Activated naive CD4-positive, alpha-beta T cell treated with anti-CD3 and anti-CD28 coated beads for 36 hours (primary cell): Measurements from ENCODE around the gene SCYL3. TPM values are rescaled to one million over a fixed set of nuclear protein-coding genes. Genes with fewer than 3 reads are reported as not detected.
A peak's percentile ranks its signal among the peaks of the same experiment; 100 is the strongest.
"Not testable (repeated sequence)": the region's sequence is repeated elsewhere in the genome, so short reads cannot be mapped to it uniquely, and the experiment has no call there.

ENCODE experiments used
- CTCF ChIA-PET: fragments of 350-600 bp; sonication (Branson Sonifier 250); formaldehyde crosslinking; loops from one replicate; lab custom pipeline; 2021; ENCODE audit warnings: antibody characterized with exemption; lab: Charles Lee
- DNase-seq: peaks from one replicate; pipeline ENCODE4 v3.0.0-alpha.2; 2020
- H3K27ac Mint-ChIP-seq: one replicate; pipeline ENCODE4 v1.8.0; 2021; ENCODE audit warnings: mild to moderate bottlenecking, mixed read lengths
- H3K27me3 Mint-ChIP-seq: one replicate; pipeline ENCODE4 v1.8.0; 2021; ENCODE audit warnings: low read depth, mixed read lengths
- H3K36me3 Mint-ChIP-seq: one replicate; pipeline ENCODE4 v1.8.0; 2021; ENCODE audit warnings: low read depth, mixed read lengths
- H3K4me1 Mint-ChIP-seq: one replicate; pipeline ENCODE4 v1.8.0; 2021; ENCODE audit warnings: low read depth, mixed read lengths
- H3K4me3 Mint-ChIP-seq: one replicate; pipeline ENCODE4 v1.8.0; 2021; ENCODE audit warnings: mild to moderate bottlenecking, moderate library complexity, mixed read lengths
- H3K9me3 Mint-ChIP-seq: one replicate; pipeline ENCODE4 v1.8.0; 2021; ENCODE audit warnings: mixed read lengths
- intact Hi-C: fragments of 100-400 bp; cut with micrococcal nuclease; formaldehyde crosslinking; loops from one replicate; pipeline ENCODE4 v1.15.1; 2023
- total RNA-seq, 2 experiments: library from RNA; stranded (reverse); gene quantifications; one replicate each; pipeline ENCODE4 v1.2.3, GENCODE V29; 2021

SCYL3 gene
- total RNA-seq, 2 experiments from 2014 or later: 8.8 TPM

- Mint-ChIP-seq H3K9me3 (no peaks in the 10 kb centered on the region), H3K27me3 (no peaks in the 10 kb centered on the region), H3K36me3 (no peaks in the 10 kb centered on the region), H3K4me1 (peaks cover 2% of the 10 kb centered on the region), H3K27ac (no peak overlapping the region), H3K4me3 (no peak overlapping the region)
- CTCF ChIA-PET: interaction anchor here (2.6 kb wide), 1 partner anchor 7 kb away, joined by 8 read pairs; no protein-coding TSS in a partner anchor
- intact Hi-C loops: no loop called here
- DNase-seq: no peak
These were observed 27.4 kb upstream of the SCYL3 start for GRCh38 chr1:169921080-169921479.

DNA sequence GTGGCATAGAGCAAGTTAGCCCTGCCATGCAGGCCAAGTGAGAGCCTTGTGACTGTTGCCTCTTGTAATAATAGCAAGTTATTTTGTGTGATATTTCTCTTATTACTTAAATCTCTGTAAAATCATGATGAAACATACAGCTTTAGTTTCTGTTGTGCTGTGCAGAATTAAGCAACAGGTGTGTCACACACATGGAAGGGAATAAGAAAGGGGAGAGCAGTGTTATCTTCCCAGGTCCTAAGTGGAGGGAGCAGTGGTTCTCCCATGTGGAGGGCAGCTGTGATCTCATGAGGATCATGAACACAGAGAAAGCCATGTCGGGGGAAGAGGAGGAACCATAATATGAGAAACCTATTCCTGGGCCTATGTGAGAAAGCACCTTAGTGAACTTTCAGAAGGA lies 25.2 kb upstream of the SCYL3 start:
- no peak overlapping the region for H3K4me3 Mint-ChIP-seq
- DNase-seq: no peak
- H3K27ac Mint-ChIP-seq: no peak overlapping the region
- H3K4me1 Mint-ChIP-seq: peaks cover 7% of the 10 kb centered on the region
- H3K9me3 Mint-ChIP-seq: no peaks in the 10 kb centered on the region
- intact Hi-C loops: no loop called here
- CTCF ChIA-PET: interaction anchor here (1.6 to 2.6 kb wide), 2 partner anchors 10 to 27 kb away, joined by 4 to 8 read pairs; no protein-coding TSS in a partner anchor
- H3K27me3 Mint-ChIP-seq: no peaks in the 10 kb centered on the region
- no peaks in the 10 kb centered on the region for H3K36me3 Mint-ChIP-seq

- not testable (repeated sequence) for H3K27ac Mint-ChIP-seq, H3K4me3 Mint-ChIP-seq
These were observed 24.5 kb upstream of the SCYL3 start for GRCh38 chr1:169918220-169918619.

DNA sequence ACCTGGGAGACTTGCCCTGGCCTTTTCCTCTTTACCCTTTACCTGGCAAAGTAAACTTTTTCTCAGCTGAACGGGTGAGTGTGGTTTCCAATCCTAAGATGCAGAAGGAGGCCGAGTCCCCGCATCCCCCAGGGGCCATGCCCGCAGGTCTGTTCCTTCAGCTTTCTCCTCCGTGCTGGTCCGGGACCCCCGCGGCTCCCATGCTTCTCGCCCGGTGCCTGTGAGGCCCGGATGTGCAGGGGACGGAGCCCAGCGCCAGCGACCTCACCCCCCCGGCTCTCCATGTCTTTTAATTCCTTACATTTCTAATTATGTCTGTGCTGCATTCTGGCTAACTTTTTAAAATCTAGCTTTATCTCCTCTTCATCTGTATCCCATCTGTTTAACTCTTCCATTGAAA lies 21.5 kb upstream of the SCYL3 start:
- H3K4me1 Mint-ChIP-seq: peaks cover 7% of the 10 kb centered on the region
- CTCF ChIA-PET: no interaction called here
- intact Hi-C loops: no loop called here
- H3K36me3 Mint-ChIP-seq: no peaks in the 10 kb centered on the region
- no peak overlapping the region for H3K27ac Mint-ChIP-seq
- no peak overlapping the region for H3K4me3 Mint-ChIP-seq
- no peak for DNase-seq
- H3K9me3 Mint-ChIP-seq: peaks cover 4% of the 10 kb centered on the region
- no peaks in the 10 kb centered on the region for H3K27me3 Mint-ChIP-seq

More at GRCh38 chr1:169918220-169918619, 24.5 kb upstream of the SCYL3 start:
- H3K27me3 Mint-ChIP-seq, H3K36me3 Mint-ChIP-seq, intact Hi-C loops, H3K9me3 Mint-ChIP-seq, DNase-seq, H3K4me1 Mint-ChIP-seq: not testable (repeated sequence)
- CTCF ChIA-PET: interaction anchor here (1.0 to 2.6 kb wide), 2 partner anchors 10 to 11 kb away, joined by 3 to 8 read pairs; no protein-coding TSS in a partner anchor

DNA sequence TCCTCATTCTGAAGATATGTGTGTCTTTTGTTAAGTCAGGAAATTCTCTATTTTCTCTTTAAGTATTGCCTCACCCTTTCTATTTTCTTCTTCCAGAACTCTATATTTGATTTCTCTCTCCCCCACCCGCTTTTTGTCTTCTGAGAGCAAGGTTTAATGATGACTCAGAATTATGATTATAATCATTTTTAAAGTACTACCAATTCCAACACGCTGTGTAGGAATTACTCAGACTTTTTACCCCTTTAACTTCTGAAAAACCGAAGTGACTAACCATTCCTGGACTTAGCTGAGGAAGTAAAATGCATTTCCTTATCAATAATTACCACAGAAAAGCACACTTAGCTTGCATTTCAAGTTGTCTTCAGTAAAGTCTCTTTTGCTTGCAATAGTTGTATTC lies 20.8 kb upstream of the SCYL3 start:
- DNase-seq: no peak
- Mint-ChIP-seq H3K27me3 (no peaks in the 10 kb centered on the region), H3K27ac (no peak overlapping the region), H3K9me3 (peaks cover 4% of the 10 kb centered on the region), H3K4me3 (no peak overlapping the region), H3K4me1 (peaks cover 7% of the 10 kb centered on the region), H3K36me3 (no peaks in the 10 kb centered on the region)
- CTCF ChIA-PET: no interaction called here
- intact Hi-C loops: no loop called here

GRCh38 chr1:169909499-169909898 lies 15.8 kb upstream of the SCYL3 start:
- Mint-ChIP-seq H3K27ac (no peak overlapping the region), H3K4me3 (no peak overlapping the region), H3K27me3 (no peaks in the 10 kb centered on the region), H3K9me3 (peaks cover 7% of the 10 kb centered on the region), H3K4me1 (peaks cover 4% of the 10 kb centered on the region), H3K36me3 (no peaks in the 10 kb centered on the region)
- intact Hi-C loops: loop anchor here (2.0 kb wide), 1 partner anchor 15 kb away; no protein-coding TSS in a partner anchor
- CTCF ChIA-PET: no interaction called here
- DNase-seq: no peak

DNA sequence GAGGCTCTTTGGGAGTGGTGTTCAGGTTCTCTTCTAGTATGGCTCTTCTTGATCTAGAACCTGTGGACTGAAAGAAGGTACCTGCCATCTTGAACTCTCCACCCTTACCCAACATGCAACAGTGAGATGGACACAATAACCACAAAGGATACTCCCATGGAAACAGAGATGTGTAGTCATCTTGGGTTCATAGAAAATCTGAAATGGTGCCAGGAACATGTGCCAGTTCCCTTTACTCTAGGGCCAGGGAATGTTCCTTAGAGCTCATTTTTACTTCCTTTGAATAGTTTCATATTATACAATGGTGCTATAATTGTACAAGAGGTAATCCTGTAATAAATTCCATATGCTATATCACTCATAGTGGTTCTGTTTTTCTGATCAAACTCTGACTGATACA lies 13.2 kb upstream of the SCYL3 start:
- CTCF ChIA-PET: interaction anchor here (0.7 kb wide), 1 partner anchor 45 kb away, joined by 3 read pairs; no protein-coding TSS in a partner anchor
- peaks cover 20% of the 10 kb centered on the region for H3K4me1 Mint-ChIP-seq
- no peak overlapping the region for H3K27ac Mint-ChIP-seq
- H3K27me3 Mint-ChIP-seq: no peaks in the 10 kb centered on the region
- no peak overlapping the region for H3K4me3 Mint-ChIP-seq
- no peak for DNase-seq
- H3K36me3 Mint-ChIP-seq: no peaks in the 10 kb centered on the region
- intact Hi-C loops: no loop called here
- H3K9me3 Mint-ChIP-seq: peaks cover 5% of the 10 kb centered on the region

DNA sequence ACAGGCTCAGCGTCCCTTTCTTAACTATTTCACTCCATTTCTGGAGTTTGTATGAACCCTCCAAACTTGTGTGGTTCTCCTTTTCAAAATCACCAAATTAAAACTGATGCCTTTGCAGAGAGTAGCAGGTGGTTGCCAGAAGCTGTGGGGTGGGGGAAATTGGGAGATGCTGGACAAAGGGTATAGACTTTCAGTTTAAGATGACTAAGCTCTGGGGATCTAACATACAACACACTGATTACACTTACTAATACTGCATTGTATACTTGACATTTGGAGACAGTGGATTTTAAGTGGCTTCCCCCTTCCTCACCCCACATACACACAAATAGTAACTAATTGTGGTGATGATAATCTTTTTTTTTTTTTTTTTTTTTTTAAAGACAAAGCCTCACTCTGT lies 11.1 kb upstream of the SCYL3 start:
- H3K27me3 Mint-ChIP-seq: no peaks in the 10 kb centered on the region
- CTCF ChIA-PET: no interaction called here
- H3K4me3 Mint-ChIP-seq: no peak overlapping the region
- no peaks in the 10 kb centered on the region for H3K36me3 Mint-ChIP-seq
- H3K27ac Mint-ChIP-seq: no peak overlapping the region
- H3K4me1 Mint-ChIP-seq: peaks cover 20% of the 10 kb centered on the region
- H3K9me3 Mint-ChIP-seq: peaks cover 3% of the 10 kb centered on the region
- intact Hi-C loops: no loop called here
- no peak for DNase-seq

DNA sequence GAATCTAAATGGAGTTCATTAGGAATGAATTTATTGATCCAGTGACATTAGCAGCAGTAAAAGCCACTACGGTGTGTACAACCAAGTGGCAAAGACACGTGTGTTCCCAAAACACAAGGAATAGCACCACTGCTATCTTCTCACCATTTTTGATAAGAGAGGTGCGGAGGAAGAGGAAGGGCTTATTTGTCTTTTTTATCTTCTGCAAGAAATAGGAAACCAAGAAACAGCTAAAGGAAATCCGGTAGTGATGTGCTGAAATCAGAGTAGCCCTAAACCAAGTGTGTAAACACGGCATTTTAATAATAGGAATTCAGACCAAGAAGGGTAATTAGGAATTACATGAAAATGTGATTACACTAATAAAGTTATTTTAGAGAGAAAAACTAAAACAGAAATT lies 9.1 kb upstream of the SCYL3 start:
- H3K36me3 Mint-ChIP-seq: no peaks in the 10 kb centered on the region
- peak overlapping the region; percentile 19 for H3K27ac Mint-ChIP-seq
- no peak overlapping the region for H3K4me3 Mint-ChIP-seq
- CTCF ChIA-PET: no interaction called here
- H3K4me1 Mint-ChIP-seq: peaks cover 17% of the 10 kb centered on the region
- intact Hi-C loops: no loop called here
- H3K27me3 Mint-ChIP-seq: no peaks in the 10 kb centered on the region
- DNase-seq: no peak
- H3K9me3 Mint-ChIP-seq: peaks cover 3% of the 10 kb centered on the region

DNA sequence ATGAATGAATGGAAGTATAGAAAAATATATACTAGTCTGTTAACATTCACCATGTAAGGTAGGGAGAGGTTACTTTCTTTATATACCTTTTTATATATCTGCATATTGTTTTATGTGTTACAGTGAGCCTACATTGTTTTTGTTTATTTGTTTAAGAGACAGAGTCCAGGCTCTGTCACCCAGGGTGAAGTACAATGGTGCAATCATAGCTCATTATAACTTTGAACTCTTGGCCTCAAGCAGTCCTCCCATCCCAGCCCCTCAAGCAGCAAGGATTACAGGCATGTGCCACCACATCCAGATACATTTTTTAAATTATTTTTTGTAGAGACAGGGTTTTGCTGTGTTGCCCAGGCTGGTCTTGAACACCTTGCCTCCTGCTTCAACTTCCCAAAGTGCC lies 7.4 kb upstream of the SCYL3 start:
- DNase-seq: no peak
- Mint-ChIP-seq H3K4me3 (no peak overlapping the region), H3K4me1 (peaks cover 17% of the 10 kb centered on the region), H3K9me3 (peaks cover 3% of the 10 kb centered on the region), H3K36me3 (no peaks in the 10 kb centered on the region), H3K27ac (no peak overlapping the region), H3K27me3 (no peaks in the 10 kb centered on the region)
- CTCF ChIA-PET: no interaction called here
- intact Hi-C loops: no loop called here

DNA sequence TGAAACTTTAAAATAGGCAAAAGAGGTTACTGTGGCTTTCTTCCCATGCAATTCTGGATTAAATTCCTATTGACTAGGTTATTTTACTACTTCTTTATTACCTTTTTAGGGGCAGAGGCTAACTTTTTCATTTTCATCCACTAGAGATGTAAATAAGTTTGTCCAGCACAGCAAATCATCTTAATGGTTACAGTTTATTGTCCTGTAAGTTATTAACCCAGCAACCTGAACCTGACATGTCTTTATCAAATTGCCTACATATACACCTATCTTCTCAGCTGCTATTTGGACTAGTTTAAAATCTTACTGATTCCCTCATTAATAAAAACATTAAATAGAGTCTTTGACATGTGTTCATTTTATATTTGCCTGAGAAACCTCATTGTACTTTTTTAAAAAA lies 6.9 kb upstream of the SCYL3 start:
- peaks cover 17% of the 10 kb centered on the region for H3K4me1 Mint-ChIP-seq

DNA sequence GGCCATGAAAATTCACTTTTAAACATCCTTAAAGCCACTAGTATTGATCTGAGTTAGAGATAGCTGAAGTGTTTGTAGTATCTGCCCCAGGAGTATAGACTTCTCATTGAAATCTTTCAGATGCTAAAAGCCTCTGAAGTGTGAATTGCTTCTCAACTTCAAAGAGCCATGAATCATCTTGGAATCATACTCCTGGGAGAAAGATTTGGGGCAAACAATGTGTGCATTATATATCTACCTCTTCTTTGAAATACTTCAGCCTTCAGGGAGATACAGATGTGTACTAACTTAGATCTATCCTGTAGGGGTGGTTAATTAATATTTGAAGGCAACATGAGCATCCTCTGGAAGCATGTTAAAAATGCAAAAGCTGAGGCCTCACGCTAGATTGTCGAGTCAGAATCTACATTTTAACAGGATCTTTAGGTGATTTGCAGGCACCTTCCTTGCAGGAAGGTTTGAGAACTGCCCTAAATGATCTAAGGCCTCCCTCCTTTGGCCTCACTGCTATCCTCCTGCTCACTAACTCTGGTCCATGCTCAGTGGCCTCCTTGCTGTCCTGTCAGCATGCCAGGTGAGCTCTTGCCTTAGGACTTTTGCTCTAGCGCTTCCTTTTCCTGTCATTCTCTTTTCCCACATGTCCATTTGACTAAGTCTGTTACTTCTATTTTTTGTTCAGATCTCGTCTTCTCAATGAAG lies 6.0 kb upstream of the SCYL3 start:
- intact Hi-C loops: loop anchor here (10.0 kb wide), 2 partner anchors 1495 to 1965 kb away; partner anchors contain the start of genes DCAF6 and MPC2
- CTCF ChIA-PET: no interaction called here

More for the DNA sequence above, 6.9 kb upstream of the SCYL3 start:
- Mint-ChIP-seq H3K27me3 (no peaks in the 10 kb centered on the region), H3K27ac (no peak overlapping the region), H3K9me3 (no peaks in the 10 kb centered on the region), H3K4me3 (no peak overlapping the region), H3K36me3 (no peaks in the 10 kb centered on the region)
- no peak for DNase-seq
- CTCF ChIA-PET: no interaction called here
- intact Hi-C loops: no loop called here

DNA sequence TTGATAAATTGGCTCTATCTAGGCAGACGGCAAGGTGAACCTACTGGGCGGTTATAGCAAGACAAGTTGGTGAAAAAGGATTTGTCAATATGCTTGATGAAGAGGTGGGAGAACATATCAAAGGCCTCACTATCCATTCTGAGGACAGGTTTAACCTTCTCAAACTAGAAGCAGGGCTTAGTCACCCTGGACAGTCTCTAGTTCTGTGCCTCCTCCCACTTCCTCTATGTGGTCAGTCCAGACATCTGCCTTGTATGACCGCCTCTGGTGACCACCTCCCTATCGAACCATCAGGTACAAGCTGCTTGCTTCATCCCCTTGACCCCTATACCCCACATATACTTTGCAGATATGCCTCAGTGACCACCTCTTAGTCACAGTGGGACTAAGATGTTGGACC lies 2.3 kb upstream of the SCYL3 start:
- intact Hi-C loops: loop anchor here (10.0 kb wide), 2 partner anchors 1491 to 1961 kb away; partner anchors contain the start of genes DCAF6 and MPC2
- H3K9me3 Mint-ChIP-seq: no peaks in the 10 kb centered on the region
- no peak overlapping the region for H3K27ac Mint-ChIP-seq
- no peaks in the 10 kb centered on the region for H3K36me3 Mint-ChIP-seq
- H3K27me3 Mint-ChIP-seq: no peaks in the 10 kb centered on the region
- CTCF ChIA-PET: interaction anchor here (1.6 kb wide), 1 partner anchor 10 kb away, joined by 3 read pairs; no protein-coding TSS in a partner anchor
- peaks cover 16% of the 10 kb centered on the region for H3K4me1 Mint-ChIP-seq
- no peak for DNase-seq
- no peak overlapping the region for H3K4me3 Mint-ChIP-seq

More for the DNA sequence above, 6.0 kb upstream of the SCYL3 start:
- Mint-ChIP-seq H3K36me3 (no peaks in the 10 kb centered on the region), H3K27me3 (no peaks in the 10 kb centered on the region), H3K9me3 (no peaks in the 10 kb centered on the region), H3K4me3 (no peak overlapping the region), H3K27ac (no peak overlapping the region), H3K4me1 (peaks cover 17% of the 10 kb centered on the region)
- DNase-seq: no peak
